Liver (tissue), 9 donors: ENCODE results near the gene FILIP1L. TPM values are rescaled to one million over a fixed set of nuclear protein-coding genes. Genes with fewer than 3 reads are reported as not detected.

Experiments
- DNase-seq: peaks from one replicate; pipeline ENCODE4 v3.0.0-alpha.2; 2017; ENCODE audit warnings: low spot score
- H3K27ac ChIP-seq, 2 donors: one replicate each; pipeline ENCODE4 v1.7.0; 2013; ENCODE audit warnings: inconsistent platforms in 2 of 2, low read length in 2 of 2, control low read depth in 1 of 2, low read depth in 1 of 2, mild to moderate bottlenecking in 1 of 2
- H3K27me3 ChIP-seq, 4 donors: one replicate each; pipeline versions ENCODE4 v1.6.1 to v1.7.0; 2013; ENCODE audit warnings: low read length in 3 of 4, inconsistent platforms in 1 of 4, mild to moderate bottlenecking in 1 of 4, moderate library complexity in 1 of 4; ENCODE audit not compliant: control insufficient read depth in 4 of 4, insufficient read depth in 4 of 4
- H3K36me3 ChIP-seq, 4 donors: one replicate each; pipeline versions ENCODE4 v1.6.1 to v1.7.0; 2013; ENCODE audit warnings: low read length in 3 of 4, mild to moderate bottlenecking in 3 of 4, low read depth in 1 of 4, moderate library complexity in 1 of 4; ENCODE audit not compliant: control insufficient read depth in 4 of 4, insufficient read depth in 3 of 4
- H3K4me1 ChIP-seq, 4 donors: one replicate each; pipeline versions ENCODE4 v1.6.1 to v1.7.0; 2013; ENCODE audit warnings: low read length in 3 of 4, mild to moderate bottlenecking in 3 of 4, moderate library complexity in 1 of 4; ENCODE audit not compliant: control insufficient read depth in 4 of 4, insufficient read depth in 4 of 4
- H3K4me3 ChIP-seq, 3 donors: one replicate each; pipeline versions ENCODE4 v1.6.1 to v1.7.0; 2013; ENCODE audit warnings: low read length in 3 of 3, control low read depth in 1 of 3, low read depth in 1 of 3, mild to moderate bottlenecking in 1 of 3
- H3K9ac ChIP-seq, 2 donors: one replicate each; pipeline ENCODE4 v1.7.0; 2013; ENCODE audit warnings: low read length in 2 of 2, mild to moderate bottlenecking in 2 of 2, moderate library complexity in 2 of 2, control low read depth in 1 of 2, low read depth in 1 of 2
- H3K9me3 ChIP-seq, 4 donors: one replicate each; pipeline versions ENCODE4 v1.6.1 to v1.7.0; 2013; ENCODE audit warnings: low read length in 3 of 4; ENCODE audit not compliant: control insufficient read depth in 4 of 4
- ATF3 ChIP-seq: IDR thresholded peaks from 2 replicates; pipeline ENCODE4 v1.6.1; 2016; ENCODE audit warnings: antibody characterized with exemption
- FOXA1 ChIP-seq: IDR thresholded peaks from 2 replicates; pipeline ENCODE4 v1.6.1; 2016; ENCODE audit warnings: antibody characterized with exemption
- FOXA2 ChIP-seq: IDR thresholded peaks from 2 replicates; pipeline ENCODE4 v1.6.1; 2016; ENCODE audit warnings: antibody characterized with exemption
- GABPA ChIP-seq, 2 donors: IDR thresholded peaks in 1 of 2; conservative IDR thresholded peaks in 1 of 2; 2 replicates each; pipeline ENCODE4 v1.6.1; 2016; ENCODE audit warnings: antibody characterized with exemption in 2 of 2, mild to moderate bottlenecking in 1 of 2, moderate library complexity in 1 of 2
- HNF4A ChIP-seq, 2 donors: conservative IDR thresholded peaks; 2 replicates each; pipeline ENCODE4 v1.6.1; 2016; ENCODE audit warnings: antibody characterized with exemption in 2 of 2, mild to moderate bottlenecking in 2 of 2
- HNF4G ChIP-seq: IDR thresholded peaks from 2 replicates; pipeline ENCODE4 v1.6.1; 2016; ENCODE audit warnings: antibody characterized with exemption
- JUND ChIP-seq, 2 donors: IDR thresholded peaks; 2 replicates each; pipeline ENCODE4 v1.6.1; 2016; ENCODE audit warnings: antibody characterized with exemption in 2 of 2
- MAX ChIP-seq: IDR thresholded peaks from 2 replicates; pipeline ENCODE4 v1.6.1; 2016; ENCODE audit warnings: antibody characterized with exemption
- RAD21 ChIP-seq, 2 donors: IDR thresholded peaks; 2 replicates each; pipeline ENCODE4 v1.6.1; 2016; ENCODE audit warnings: antibody characterized with exemption in 2 of 2, mild to moderate bottlenecking in 2 of 2
- RXRA ChIP-seq, 2 donors: IDR thresholded peaks; 2 replicates each; pipeline ENCODE4 v1.6.1; 2017 to 2018; ENCODE audit warnings: antibody characterized with exemption in 2 of 2, mild to moderate bottlenecking in 1 of 2
- SP1 ChIP-seq: IDR thresholded peaks from 2 replicates; pipeline ENCODE4 v1.6.1; 2018; ENCODE audit warnings: antibody characterized with exemption, mild to moderate bottlenecking
- TAF1 ChIP-seq: conservative IDR thresholded peaks from 2 replicates; pipeline ENCODE4 v1.6.1; 2016; ENCODE audit warnings: antibody characterized with exemption, mild to moderate bottlenecking
- YY1 ChIP-seq: IDR thresholded peaks from 2 replicates; pipeline ENCODE4 v1.6.1; 2016; ENCODE audit warnings: antibody characterized with exemption, mild to moderate bottlenecking
- WGBS: extraction: QIAGEN DNeasy Blood & Tissue Kit; methylation state at CpG from one replicate; pipeline ENCODE4 v1.1.7; 2013; 5-methylcytosine and 5-hydroxymethylcytosine counted together
- polyA plus RNA-seq, 2 donors: library from polyadenylated mRNA; stranded (reverse) in 1 of 2; unstranded in 1 of 2; fragments of 200-250 nt in 1 of 2; fragments of >200 nt in 1 of 2; fragmentation: Nextera tagmentation in 1 of 2; extraction: Ambion mirVana in 1 of 2; gene quantifications; one replicate each; pipeline versions ENCODE4 v1.2.1 to v1.2.3, GENCODE V29; 2013 to 2015
- total RNA-seq, 2 donors: library from RNA; depleted of rRNA; stranded (reverse); fragments of >200 nt; gene quantifications; one replicate each; pipeline ENCODE4 v1.2.3, GENCODE V29; 2014
- TF ChIP-seq, protein P1 (sequence below): IDR thresholded peaks from 2 replicates; pipeline ENCODE4 v1.6.1; 2016; ENCODE audit warnings: antibody characterized with exemption, mild to moderate bottlenecking
- donor health status: healthy.
- donor health status: healthy.
- donor health status: healthy.
- donor health status: healthy.
- donor health status: healthy.

Gene FILIP1L
- total and polyA plus RNA-seq, 4 donors = 1.4 to 6.5 (median 1.9) TPM

DNA sequence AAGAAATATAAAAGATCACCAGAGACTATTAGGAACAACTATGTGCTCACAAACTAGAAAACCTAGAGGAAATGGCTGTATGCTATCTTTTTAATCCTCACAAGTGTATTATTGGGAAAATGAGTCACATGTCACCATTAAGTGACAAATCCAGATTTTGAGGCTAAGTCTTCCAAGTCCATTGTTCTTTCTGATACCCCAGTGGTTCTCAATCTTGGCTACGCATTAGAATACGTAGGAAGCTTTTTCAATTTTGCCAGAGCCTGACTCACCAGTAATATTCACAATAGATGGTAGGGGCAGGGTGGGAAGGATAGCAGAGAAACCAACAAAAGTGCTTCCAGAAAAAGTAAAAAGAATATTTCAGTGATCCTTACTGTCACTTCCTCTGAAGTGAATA lies 117.0 kb downstream of the FILIP1L start:
- no peak overlapping the region for H3K4me3 ChIP-seq
- DNase-seq = no peak
- no peak overlapping the region for H3K9ac ChIP-seq
- TF ChIP-seq RAD21 (IDR thresholded peaks at IDR 0.05) (no peak), HNF4G (no peak), MAX (no peak), JUND (IDR thresholded peaks at IDR 0.05) (no peak), YY1 (no peak), HNF4A (conservative IDR thresholded peaks at IDR 0.05) (no peak), SP1 (no peak), ATF3 (no peak), FOXA2 (no peak), GABPA (IDR thresholded peaks at IDR 0.05 in 1 of 2, conservative IDR thresholded peaks at IDR 0.05 in 1 of 2) (no peak)
- TF ChIP-seq, protein P1, sequence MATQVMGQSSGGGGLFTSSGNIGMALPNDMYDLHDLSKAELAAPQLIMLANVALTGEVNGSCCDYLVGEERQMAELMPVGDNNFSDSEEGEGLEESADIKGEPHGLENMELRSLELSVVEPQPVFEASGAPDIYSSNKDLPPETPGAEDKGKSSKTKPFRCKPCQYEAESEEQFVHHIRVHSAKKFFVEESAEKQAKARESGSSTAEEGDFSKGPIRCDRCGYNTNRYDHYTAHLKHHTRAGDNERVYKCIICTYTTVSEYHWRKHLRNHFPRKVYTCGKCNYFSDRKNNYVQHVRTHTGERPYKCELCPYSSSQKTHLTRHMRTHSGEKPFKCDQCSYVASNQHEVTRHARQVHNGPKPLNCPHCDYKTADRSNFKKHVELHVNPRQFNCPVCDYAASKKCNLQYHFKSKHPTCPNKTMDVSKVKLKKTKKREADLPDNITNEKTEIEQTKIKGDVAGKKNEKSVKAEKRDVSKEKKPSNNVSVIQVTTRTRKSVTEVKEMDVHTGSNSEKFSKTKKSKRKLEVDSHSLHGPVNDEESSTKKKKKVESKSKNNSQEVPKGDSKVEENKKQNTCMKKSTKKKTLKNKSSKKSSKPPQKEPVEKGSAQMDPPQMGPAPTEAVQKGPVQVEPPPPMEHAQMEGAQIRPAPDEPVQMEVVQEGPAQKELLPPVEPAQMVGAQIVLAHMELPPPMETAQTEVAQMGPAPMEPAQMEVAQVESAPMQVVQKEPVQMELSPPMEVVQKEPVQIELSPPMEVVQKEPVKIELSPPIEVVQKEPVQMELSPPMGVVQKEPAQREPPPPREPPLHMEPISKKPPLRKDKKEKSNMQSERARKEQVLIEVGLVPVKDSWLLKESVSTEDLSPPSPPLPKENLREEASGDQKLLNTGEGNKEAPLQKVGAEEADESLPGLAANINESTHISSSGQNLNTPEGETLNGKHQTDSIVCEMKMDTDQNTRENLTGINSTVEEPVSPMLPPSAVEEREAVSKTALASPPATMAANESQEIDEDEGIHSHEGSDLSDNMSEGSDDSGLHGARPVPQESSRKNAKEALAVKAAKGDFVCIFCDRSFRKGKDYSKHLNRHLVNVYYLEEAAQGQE = no peak
- no peak overlapping the region for H3K27ac ChIP-seq
- no peaks in the 10 kb centered on the region for H3K9me3 ChIP-seq
- no peaks in the 10 kb centered on the region for H3K4me1 ChIP-seq
- H3K36me3 ChIP-seq = no peaks in the 10 kb centered on the region
- no peaks in the 10 kb centered on the region for H3K27me3 ChIP-seq
- WGBS = 97% methylated on average over 2 of the region's 2 CpGs

DNA sequence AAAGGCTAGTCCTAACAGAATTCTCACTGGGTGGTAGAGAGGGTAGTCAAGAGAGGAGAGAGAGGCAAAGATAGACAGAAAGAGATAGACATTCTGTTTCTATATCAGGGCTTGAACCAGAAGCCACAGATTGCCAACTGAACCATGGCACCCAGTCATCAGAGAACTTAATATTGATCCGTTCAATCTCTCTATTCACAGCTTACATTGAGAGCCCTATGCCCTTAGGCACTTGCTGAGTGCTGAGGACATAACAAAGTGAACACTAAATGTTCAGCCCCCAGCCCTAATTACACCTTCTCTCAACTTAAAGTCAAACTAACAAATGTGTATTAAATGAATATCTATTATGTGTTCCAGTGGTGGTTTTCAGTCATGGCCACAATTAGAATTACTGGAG lies 124.1 kb downstream of the FILIP1L start:
- no peaks in the 10 kb centered on the region for H3K9me3 ChIP-seq

More for the DNA sequence above, 124.1 kb downstream of the FILIP1L start:
- H3K9ac ChIP-seq = no peak overlapping the region
- H3K4me3 ChIP-seq = no peak overlapping the region
- no peak for TF ChIP-seq MAX
- no peak for TF ChIP-seq RAD21 (IDR thresholded peaks at IDR 0.05)
- no peak for TF ChIP-seq JUND (IDR thresholded peaks at IDR 0.05)
- TF ChIP-seq SP1 = no peak
- no peak for TF ChIP-seq ATF3
- no peak for TF ChIP-seq RXRA (IDR thresholded peaks at IDR 0.05)
- no peak for TF ChIP-seq FOXA1
- no peak for TF ChIP-seq GABPA (IDR thresholded peaks at IDR 0.05 in 1 of 2, conservative IDR thresholded peaks at IDR 0.05 in 1 of 2)
- TF ChIP-seq HNF4G = no peak
- no peak for TF ChIP-seq TAF1
- H3K4me1 ChIP-seq = no peaks in the 10 kb centered on the region
- H3K27ac ChIP-seq = no peak overlapping the region
- no peaks in the 10 kb centered on the region for H3K36me3 ChIP-seq
- 62% methylated on average over 1 of the region's 1 CpG for WGBS
- H3K27me3 ChIP-seq = no peaks in the 10 kb centered on the region
- no peak for DNase-seq
